Activated naive CD8-positive, alpha-beta T cell treated with anti-CD3 and anti-CD28 coated beads for 36 hours (primary cell): ENCODE data around the gene ADAT1. TPM values are rescaled to one million over a fixed set of nuclear protein-coding genes. Genes with fewer than 3 reads are reported as not detected.
A peak's percentile ranks its signal among the peaks of the same experiment; 100 is the strongest.

Source experiments
- DNase-seq: peaks from one replicate; pipeline ENCODE4 v3.0.0; 2021
- H3K27ac Mint-ChIP-seq: one replicate; pipeline ENCODE4 v1.8.0; 2022; ENCODE audit warnings: mild to moderate bottlenecking, moderate library complexity, mixed read lengths
- H3K27me3 Mint-ChIP-seq: one replicate; pipeline ENCODE4 v1.8.0; 2022; ENCODE audit warnings: mild to moderate bottlenecking, mixed read lengths
- H3K36me3 Mint-ChIP-seq: one replicate; pipeline ENCODE4 v1.8.0; 2021; ENCODE audit warnings: mild to moderate bottlenecking, mixed read lengths
- H3K4me1 Mint-ChIP-seq: one replicate; pipeline ENCODE4 v1.8.0; 2021; ENCODE audit warnings: mixed read lengths
- H3K4me3 Mint-ChIP-seq: one replicate; pipeline ENCODE4 v1.8.0; 2022; ENCODE audit warnings: mild to moderate bottlenecking, moderate library complexity, mixed read lengths
- H3K9me3 Mint-ChIP-seq: one replicate; pipeline ENCODE4 v1.8.0; 2022; ENCODE audit warnings: mixed read lengths
- total RNA-seq, 2 experiments: library from RNA; stranded (reverse); gene quantifications; one replicate each; pipeline ENCODE4 v1.2.3, GENCODE V29; 2021

ADAT1 gene
- total RNA-seq, 2 experiments from 2014 or later, result 56.7 to 58.7 TPM

- H3K27me3 Mint-ChIP-seq, result no peaks in the 10 kb centered on the region
- no peaks in the 10 kb centered on the region for H3K9me3 Mint-ChIP-seq
- H3K4me1 Mint-ChIP-seq, result peaks cover 12% of the 10 kb centered on the region
- peaks cover 63% of the 10 kb centered on the region for H3K36me3 Mint-ChIP-seq
- no peak overlapping the region for H3K4me3 Mint-ChIP-seq
- no peak for DNase-seq
- no peak overlapping the region for H3K27ac Mint-ChIP-seq
These were observed 7.0 kb upstream of the ADAT1 start for GRCh38 chr16:75630052-75630451.

DNA sequence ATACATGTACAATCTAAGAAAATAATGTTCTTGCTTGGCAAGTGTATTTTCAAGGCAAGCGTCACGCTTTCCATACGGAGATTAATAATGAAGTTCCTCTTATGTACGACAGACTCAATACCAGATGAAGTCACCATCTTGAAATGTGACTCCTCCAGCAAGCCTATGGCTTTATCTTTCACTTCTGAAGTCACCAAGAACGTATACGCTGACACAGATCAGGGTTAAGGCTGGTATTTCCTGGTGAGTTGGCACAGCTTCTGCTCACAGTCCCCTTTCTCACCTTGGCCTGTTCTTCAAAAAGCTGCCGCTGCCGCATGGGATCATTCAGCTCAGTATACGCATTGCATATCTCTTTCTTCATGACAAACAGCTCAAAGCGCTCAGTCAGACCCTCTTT, 6.1 kb upstream of the ADAT1 start:
- H3K4me1 Mint-ChIP-seq, result peaks cover 12% of the 10 kb centered on the region
- H3K36me3 Mint-ChIP-seq, result peaks cover 69% of the 10 kb centered on the region
- peak overlapping the region; percentile 4 for H3K27ac Mint-ChIP-seq
- H3K9me3 Mint-ChIP-seq, result no peaks in the 10 kb centered on the region
- DNase-seq, result no peak
- no peak overlapping the region for H3K4me3 Mint-ChIP-seq
- H3K27me3 Mint-ChIP-seq, result no peaks in the 10 kb centered on the region

DNA sequence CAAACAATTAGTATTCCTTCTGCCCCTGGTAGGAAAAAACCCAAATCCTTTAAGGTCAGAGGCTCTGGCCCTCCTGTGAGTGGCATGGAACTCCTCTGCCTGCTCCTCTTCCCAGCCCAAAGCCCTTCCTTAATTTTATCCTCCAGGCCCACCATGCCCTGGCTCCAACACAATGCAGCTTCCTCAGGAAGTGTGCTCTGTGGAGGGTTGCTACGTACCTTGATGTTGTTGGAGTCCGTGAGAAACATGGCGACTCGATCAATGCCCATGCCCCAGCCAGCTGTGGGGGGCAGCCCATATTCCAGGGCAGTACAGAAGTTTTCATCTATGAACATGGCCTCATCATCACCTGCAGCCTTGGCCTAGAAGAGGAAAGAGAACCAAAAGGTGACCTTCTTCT, 5.3 kb upstream of the ADAT1 start:
- no peaks in the 10 kb centered on the region for H3K9me3 Mint-ChIP-seq
- peaks cover 63% of the 10 kb centered on the region for H3K36me3 Mint-ChIP-seq
- peak overlapping the region; percentile 22 for H3K27ac Mint-ChIP-seq
- DNase-seq, result no peak
- H3K27me3 Mint-ChIP-seq, result no peaks in the 10 kb centered on the region
- peaks cover 14% of the 10 kb centered on the region for H3K4me1 Mint-ChIP-seq
- no peak overlapping the region for H3K4me3 Mint-ChIP-seq

DNA sequence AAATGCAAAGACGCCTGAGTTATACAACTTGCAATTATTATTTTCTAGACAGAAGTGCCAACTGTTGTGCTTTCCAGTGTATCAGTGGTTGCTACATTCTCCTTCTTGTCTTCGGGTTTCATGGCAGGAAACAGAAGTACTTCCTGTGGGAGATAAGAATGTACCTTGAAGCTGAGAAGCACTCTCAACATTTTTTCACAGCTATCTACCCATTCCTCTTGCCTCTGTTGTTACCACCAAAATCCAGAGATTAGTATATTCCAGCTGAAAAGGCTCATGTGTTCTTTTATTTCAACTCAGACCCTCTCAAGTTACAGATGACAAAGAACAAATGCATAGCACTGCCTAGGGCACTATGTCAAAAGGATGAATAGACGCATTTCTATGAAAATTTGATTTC, 4.8 kb upstream of the ADAT1 start:
- Mint-ChIP-seq H3K9me3 (no peaks in the 10 kb centered on the region), H3K4me3 (no peak overlapping the region), H3K36me3 (peaks cover 63% of the 10 kb centered on the region), H3K4me1 (peaks cover 14% of the 10 kb centered on the region), H3K27ac (peak overlapping the region; percentile 22), H3K27me3 (no peaks in the 10 kb centered on the region)
- no peak for DNase-seq

- Mint-ChIP-seq H3K36me3 (peaks cover 59% of the 10 kb centered on the region), H3K27me3 (no peaks in the 10 kb centered on the region), H3K4me3 (no peak overlapping the region), H3K27ac (peak overlapping the region; percentile 14), H3K9me3 (no peaks in the 10 kb centered on the region), H3K4me1 (peaks cover 21% of the 10 kb centered on the region)
- no peak for DNase-seq
These were observed 3.7 kb upstream of the ADAT1 start for GRCh38 chr16:75626806-75627205.

- DNase-seq, result no peak
- Mint-ChIP-seq H3K27ac (peak overlapping the region; percentile 21), H3K36me3 (peaks cover 60% of the 10 kb centered on the region), H3K9me3 (no peaks in the 10 kb centered on the region), H3K27me3 (no peaks in the 10 kb centered on the region), H3K4me3 (no peak overlapping the region), H3K4me1 (peaks cover 37% of the 10 kb centered on the region)
These were observed 1.8 kb upstream of the ADAT1 start for GRCh38 chr16:75624921-75625334.

- no peak for DNase-seq
- no peak overlapping the region for H3K27ac Mint-ChIP-seq
- peak overlapping the region; percentile 95 for H3K4me3 Mint-ChIP-seq
- H3K4me1 Mint-ChIP-seq, result peaks cover 28% of the 10 kb centered on the region
- no peaks in the 10 kb centered on the region for H3K9me3 Mint-ChIP-seq
- no peaks in the 10 kb centered on the region for H3K27me3 Mint-ChIP-seq
- peaks cover 49% of the 10 kb centered on the region for H3K36me3 Mint-ChIP-seq
These were observed 2.0 kb downstream of the ADAT1 start for GRCh38 chr16:75621170-75621477.

DNA sequence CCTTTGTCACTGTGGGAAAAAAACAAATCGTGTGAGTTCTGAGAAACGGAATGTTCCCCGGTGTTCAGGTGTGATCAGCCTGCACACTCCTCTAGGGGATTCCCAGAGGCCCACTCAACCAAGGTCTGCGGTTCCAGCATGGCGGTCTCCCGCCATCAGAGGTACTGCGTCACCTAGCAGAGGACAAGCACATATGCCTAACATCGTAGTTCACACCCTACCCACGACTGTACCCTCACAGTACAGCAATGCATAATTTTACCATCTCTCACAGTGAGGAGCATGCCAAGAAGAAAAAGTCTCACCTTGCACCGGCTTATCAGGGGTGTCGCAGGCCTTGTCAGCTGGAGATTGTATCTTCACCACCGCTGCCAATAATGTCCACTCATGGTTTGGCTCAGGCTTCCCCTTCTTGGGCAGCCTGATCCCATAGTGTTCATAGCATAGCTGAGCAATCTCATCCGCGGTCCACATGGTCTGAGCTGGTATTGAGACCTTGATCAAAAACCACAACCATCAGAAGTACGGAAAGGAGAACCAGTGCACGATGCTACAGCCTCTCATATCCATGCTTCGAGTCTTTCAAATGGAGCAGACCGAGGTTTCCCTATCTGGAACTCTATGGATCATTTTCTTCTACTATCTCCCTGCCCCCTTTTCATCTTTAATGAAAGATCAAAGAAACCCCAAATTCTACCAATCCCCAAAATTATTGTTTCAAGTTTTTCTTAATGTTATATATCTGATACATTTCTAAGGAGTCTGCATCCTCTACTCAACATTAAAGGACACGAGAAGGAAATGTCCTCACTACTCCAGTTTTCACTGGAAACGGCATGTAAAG, 2.5 kb downstream of the ADAT1 start:
- Mint-ChIP-seq H3K4me3 (peak overlapping the region; percentile 1), H3K9me3 (no peaks in the 10 kb centered on the region), H3K27ac (peak overlapping the region; percentile 26), H3K36me3 (peaks cover 46% of the 10 kb centered on the region), H3K27me3 (no peaks in the 10 kb centered on the region), H3K4me1 (peaks cover 28% of the 10 kb centered on the region)
- no peak for DNase-seq

DNA sequence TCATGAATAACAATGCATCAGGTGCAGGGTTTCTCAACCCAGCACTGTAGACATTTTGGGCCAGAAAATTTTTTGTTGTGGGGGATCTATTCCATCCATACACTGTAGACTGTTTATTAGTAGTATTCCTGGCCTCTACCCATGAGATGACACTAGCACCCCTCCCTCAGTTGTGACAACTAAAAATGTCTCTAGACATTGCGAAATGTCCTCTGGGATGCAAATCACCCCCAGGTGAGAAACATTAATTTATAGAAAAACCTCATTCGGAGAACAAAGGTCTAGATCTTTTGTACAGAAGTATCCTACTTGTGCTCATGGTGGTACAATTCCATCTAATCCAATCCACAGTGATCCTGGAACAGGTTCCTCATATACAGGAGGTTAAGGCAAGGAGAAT, 4.3 kb downstream of the ADAT1 start:
- no peak for DNase-seq
- no peaks in the 10 kb centered on the region for H3K27me3 Mint-ChIP-seq
- H3K36me3 Mint-ChIP-seq, result peaks cover 40% of the 10 kb centered on the region
- H3K4me3 Mint-ChIP-seq, result no peak overlapping the region
- peak overlapping the region; percentile 48 for H3K27ac Mint-ChIP-seq
- H3K4me1 Mint-ChIP-seq, result peaks cover 31% of the 10 kb centered on the region
- no peaks in the 10 kb centered on the region for H3K9me3 Mint-ChIP-seq

DNA sequence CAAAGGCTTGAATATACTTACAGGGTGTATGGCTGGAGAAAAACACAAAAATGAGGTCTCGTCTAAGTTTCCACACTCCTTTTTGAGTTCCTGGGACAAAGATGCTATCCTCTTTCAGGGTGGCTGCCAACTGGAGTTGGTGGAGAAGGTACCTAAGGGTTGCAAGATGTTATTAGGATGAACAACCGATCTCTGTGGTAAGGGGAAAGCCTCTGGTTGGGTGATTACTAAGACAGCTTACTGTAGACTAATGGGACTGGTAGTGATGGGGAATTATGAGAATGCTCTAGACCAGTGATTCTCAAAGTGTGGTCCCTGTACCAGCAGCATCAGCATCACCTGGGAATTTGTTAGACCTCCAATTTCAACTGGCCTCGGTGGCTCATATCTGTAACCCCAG, 6.0 kb downstream of the ADAT1 start:
- DNase-seq, result no peak
- Mint-ChIP-seq H3K27ac (peak overlapping the region; percentile 8), H3K27me3 (no peaks in the 10 kb centered on the region), H3K9me3 (no peaks in the 10 kb centered on the region), H3K4me3 (no peak overlapping the region), H3K4me1 (peaks cover 25% of the 10 kb centered on the region), H3K36me3 (peaks cover 41% of the 10 kb centered on the region)

DNA sequence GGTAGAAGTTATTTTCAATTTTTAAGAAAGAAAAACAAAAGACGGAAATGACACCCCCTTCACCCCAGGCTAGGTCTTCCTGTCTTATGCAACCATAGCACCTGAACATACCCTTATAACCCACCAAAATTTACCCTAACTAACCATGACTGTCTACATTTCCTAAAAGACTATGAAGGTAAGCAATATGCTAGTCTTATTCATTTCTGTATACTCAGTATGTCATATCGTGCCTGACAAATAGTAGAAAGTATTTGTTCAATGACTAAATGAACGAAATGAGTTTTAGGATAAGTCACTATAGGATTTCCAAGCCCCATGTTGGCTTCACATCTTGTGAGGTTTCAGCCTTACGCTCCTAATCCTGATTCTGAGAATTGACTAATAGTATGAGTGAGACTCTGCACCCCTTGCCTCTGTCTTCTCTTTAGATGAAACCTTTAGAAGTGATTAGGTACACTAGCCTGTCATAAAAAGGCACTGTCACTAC, 6.5 kb downstream of the ADAT1 start:
- no peaks in the 10 kb centered on the region for H3K27me3 Mint-ChIP-seq
- no peak overlapping the region for H3K4me3 Mint-ChIP-seq
- DNase-seq, result no peak
- H3K27ac Mint-ChIP-seq, result no peak overlapping the region
- H3K36me3 Mint-ChIP-seq, result peaks cover 38% of the 10 kb centered on the region
- peaks cover 19% of the 10 kb centered on the region for H3K4me1 Mint-ChIP-seq
- H3K9me3 Mint-ChIP-seq, result no peaks in the 10 kb centered on the region

- DNase-seq, result no peak
- Mint-ChIP-seq H3K27ac (no peak overlapping the region), H3K4me1 (peaks cover 11% of the 10 kb centered on the region), H3K4me3 (no peak overlapping the region), H3K27me3 (no peaks in the 10 kb centered on the region), H3K36me3 (peaks cover 36% of the 10 kb centered on the region), H3K9me3 (no peaks in the 10 kb centered on the region)
These were observed 7.5 kb downstream of the ADAT1 start for GRCh38 chr16:75615619-75616018.

DNA sequence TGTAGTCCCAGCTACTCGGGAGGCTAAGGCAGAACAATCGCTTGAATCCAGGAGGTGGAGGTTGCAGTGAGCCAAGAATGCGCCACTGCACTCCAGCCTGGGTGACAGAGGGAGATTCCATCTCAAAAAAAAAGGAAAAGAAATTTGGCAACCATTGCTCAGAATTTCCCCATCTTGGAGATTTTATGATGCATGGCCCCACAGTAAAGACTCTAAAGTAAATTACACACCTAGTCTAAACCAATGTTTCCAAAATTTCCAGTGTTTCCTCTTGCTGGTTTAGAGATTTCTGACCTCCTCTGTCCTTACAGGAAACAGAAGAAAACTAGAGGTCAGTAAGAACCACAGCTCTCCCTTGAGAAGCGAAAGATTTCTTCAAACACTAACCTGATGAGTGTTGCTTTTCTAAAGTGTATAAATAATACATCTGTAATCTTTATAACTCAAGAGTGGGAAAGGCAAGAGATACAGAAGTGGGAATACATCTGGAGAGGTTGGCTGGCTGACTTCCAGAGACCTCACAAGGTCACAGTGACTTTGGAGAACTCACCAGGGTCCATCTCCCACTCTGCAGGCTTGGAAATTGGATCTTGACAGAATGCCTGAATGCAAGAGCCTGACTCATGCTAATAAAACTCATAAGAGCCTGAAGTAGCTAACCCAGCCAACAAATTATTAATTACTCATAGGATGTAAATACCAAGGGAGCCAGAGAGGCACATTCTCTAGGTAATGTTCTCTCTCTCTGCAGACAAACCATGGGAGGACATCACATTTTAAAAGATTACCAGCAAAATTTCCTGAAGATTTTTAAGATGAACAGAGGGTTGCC, 8.8 kb downstream of the ADAT1 start:
- Mint-ChIP-seq H3K36me3 (peaks cover 27% of the 10 kb centered on the region), H3K27ac (no peak overlapping the region), H3K4me3 (no peak overlapping the region), H3K27me3 (no peaks in the 10 kb centered on the region), H3K9me3 (no peaks in the 10 kb centered on the region), H3K4me1 (peaks cover 9% of the 10 kb centered on the region)
- DNase-seq, result no peak

GRCh38 chr16:75606507-75606906, 16.6 kb downstream of the ADAT1 start:
- DNase-seq, result no peak
- Mint-ChIP-seq H3K4me1 (peaks cover 4% of the 10 kb centered on the region), H3K36me3 (peaks cover 33% of the 10 kb centered on the region), H3K4me3 (no peak overlapping the region), H3K27ac (no peak overlapping the region), H3K9me3 (peaks cover 6% of the 10 kb centered on the region), H3K27me3 (no peaks in the 10 kb centered on the region)

GRCh38 chr16:75603241-75603640, 19.8 kb downstream of the ADAT1 start:
- DNase-seq, result no peak
- Mint-ChIP-seq H3K27me3 (no peaks in the 10 kb centered on the region), H3K27ac (no peak overlapping the region), H3K4me1 (no peaks in the 10 kb centered on the region), H3K9me3 (peaks cover 6% of the 10 kb centered on the region), H3K36me3 (peaks cover 42% of the 10 kb centered on the region), H3K4me3 (no peak overlapping the region)
